Suppressor macrophage (primary cell): Measurements from ENCODE around the gene IL3RA.

Experiments
- DNase-seq, 4 experiments: peaks; one replicate each; pipeline ENCODE4 v3.0.0-alpha.2; 2020 to 2022

IL3RA gene

DNA sequence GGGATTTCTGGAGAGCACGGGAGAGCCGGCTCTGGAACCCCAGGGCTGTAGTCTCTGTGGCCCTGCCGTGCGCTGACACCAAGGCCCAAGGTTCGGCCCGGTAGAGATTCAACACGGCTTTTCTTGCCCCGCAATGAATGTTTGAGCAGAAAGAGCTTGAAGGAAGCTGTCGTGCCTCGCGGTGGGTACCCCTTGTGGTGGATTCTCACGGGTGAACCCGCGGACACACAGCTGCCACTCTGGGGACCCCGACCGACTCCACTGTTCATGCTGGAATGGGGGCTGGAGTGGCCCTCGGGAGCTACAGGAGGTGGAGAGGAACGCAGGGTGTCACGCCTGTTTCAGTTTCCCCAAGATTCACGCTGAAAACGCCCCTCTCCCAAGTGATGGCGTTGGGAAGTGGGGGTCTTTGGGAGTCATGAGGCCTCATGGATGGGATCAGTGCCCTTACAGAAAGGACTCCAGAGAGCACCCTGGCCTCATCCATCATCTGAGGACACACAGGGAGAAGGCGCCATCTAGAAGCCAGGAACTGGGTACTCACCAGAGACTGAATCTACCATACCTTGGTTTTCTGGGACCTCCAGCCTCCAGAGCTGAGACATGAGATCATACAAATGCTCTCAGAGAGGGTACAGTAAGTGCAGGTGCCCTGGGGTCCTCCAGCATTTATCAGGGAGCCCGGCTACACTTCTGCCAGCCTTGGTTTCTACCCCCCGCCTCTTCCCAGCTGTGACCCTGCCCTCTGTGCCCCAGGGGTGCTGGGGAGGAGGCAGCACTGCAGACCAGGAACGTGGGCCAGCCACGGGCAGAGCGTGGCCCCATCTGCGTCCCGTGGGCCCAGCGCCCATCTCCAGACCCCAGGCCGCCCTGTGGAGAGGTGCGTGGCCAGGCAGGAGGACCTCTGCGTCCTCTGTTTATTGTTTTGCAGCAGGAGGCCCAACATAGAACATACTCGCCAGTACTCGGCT is 49.0 kb downstream of the IL3RA start:
- no peak for DNase-seq

DNA sequence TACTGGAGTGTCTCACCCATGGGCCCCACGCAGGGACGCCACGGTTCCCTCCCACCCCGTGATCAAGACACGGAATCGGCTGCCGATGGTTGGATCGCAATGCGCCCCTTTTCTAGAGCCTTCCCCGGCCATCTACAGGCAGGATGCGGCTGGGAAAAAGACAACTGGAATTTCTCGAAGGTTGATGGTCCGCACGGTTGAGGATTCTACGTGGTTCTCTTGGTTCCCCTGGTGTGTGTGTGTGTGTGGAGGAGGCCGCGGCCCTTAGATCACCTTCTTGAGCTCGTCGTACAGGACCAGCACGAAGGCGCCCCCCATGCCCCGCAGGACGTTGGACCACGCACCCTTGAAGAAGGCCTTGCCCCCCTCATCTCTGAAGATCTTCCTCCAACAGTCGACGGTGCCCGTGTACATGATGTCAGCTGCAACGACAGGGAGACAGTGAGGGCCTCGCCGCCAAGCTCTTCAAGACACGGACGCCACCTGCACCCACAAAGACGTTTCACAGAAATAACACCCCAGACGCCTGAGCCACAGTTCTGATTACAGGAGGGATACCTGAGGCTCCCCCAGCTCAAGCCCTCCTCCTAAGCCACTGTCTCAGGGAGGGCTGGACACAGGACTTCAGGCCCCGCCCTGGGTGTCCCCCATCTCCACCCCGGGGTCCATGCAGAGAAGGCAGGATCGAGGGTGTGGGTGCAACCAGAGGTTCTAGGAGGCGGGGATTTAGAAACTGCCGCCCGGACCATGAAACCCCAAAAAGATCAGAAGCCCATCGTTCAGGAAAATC is 49.9 kb downstream of the IL3RA start:
- no peak for DNase-seq

DNA sequence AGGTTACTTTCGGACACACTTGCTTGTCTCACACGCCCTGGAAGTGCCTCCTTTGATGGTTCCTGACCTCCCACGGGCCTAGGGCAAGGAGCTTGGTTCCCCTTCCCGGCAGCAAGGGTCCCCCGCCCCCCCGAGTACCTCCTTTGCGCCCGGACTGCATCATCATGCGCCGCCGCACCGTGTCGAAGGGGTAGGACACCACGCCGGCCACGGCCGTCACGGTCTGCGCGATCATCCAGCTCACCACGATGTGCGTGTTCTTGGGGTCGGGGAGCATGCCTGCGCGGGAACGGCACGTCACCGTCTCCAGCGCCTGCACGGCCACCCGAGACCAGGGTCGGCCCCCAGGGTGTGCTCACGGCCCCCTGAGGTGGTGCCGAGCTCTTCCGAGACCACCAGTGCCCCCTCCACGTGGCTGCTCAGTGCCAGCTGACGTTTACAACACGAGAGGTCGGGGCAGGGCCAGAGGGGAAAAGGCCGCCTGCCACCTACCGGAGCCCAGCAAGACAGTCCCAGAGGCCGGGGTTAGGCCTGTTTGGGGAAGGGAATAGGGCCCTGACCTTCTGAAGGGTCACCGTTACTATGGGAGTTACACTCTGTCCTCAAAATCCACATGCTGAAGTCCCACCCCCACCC is 50.7 kb downstream of the IL3RA start:
- DNase-seq: no peak

DNA sequence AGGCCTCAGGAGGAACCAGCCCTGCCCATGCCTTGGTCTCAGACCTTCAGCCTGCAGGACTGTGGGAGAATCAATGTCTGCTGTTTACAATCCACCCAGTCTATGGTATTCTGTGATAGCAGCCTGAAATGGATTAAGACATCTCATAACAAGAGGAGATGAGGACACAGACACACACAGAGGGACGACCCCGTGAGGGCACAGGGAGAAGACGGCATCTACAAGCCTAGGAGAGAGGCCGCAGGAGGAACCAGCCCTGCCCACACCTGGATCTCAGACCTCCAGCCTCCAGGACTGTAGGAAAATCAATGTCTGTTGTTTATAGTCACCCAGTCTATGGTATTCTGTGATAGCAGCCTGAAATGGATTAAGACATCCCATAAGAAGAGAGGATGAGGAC is 52.1 kb downstream of the IL3RA start:
- no peak for DNase-seq

DNA sequence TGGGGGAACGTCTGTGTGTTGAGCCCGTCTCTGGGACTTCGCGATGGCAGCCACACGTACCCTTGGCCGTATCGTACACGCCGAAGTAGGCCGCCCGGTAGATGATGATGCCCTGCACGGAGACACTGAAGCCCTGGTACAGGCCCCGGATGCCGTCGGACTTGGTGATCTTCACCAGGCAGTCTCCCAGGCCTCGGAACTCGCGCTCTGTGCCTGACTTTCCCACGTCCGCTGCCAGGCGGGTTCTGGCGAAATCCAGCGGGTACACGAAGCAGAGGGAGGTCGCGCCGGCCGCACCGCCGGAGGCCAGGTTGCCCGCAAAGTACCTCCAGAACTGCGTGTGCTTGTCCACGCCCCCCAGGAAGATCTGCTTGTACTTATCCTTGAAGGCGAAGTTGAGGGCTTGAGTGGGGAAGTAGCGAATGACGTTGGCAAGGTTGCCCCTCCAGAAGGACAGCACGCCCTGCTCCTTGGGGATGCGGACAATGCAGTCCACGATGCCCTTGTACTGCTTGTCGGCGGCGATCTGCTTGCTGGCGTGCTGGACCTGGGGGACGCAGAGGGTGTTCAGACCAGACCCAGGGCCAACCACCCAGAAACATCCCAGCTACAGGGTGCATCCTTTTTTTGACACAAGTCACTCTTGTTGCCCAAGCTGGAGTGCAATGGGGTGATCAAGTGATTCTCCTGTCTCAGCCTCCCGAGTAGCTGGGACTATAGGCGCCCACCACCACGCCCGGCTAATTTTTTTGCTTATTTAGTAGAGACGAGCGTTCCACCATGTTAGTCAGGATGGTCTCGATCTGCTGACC is 52.8 kb downstream of the IL3RA start:
- DNase-seq: no peak

DNA sequence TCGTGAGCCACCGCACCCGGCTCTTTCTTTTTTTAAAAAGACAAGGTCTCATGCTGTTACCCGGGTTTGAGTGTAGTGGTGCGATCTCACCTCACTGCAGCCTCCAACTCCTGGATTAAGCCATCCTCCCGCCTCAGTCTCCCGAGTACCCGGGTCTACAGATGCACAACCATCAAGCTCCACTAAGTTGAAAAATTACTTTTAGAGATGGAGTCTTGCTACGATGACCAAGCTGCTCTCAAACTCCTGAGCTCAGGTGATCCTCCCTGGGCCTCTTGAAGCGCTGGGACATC is 53.4 kb downstream of the IL3RA start:
- DNase-seq: no peak

DNA sequence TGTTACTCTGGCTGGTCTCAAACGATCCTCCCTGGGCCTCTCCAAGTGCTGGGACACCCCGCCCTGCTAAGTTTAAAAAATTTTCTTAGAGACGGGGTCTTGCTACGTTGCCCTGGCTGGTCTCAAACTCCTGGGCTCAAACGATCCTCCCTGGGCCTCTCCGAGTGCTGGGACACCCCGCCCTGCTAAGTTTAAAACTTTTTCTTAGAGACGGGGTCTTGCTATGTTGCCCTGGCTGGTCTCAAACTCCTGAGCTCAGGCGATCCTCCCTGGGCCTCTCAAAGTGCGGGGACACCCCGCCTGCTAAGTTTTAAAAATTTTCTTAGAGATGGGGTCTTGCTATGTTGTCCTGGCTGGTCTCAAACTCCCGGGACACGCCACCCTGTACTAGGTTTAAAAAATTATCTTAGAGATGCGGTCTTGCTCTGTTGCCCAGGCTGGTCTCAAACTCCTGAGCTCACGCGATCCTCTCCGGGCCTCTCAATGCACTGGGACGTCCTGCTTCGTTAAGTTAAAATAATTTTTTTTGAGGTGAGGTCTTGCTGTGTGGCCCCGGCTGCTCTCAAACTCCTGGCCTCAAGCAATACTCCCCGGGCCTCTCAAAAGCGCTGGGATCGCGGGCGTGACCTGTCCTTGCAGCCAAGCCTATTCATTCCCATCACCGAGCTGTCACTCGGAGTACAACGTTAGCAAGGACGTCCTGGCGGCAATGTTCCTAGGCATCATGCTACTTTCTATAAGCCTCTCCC is 54.2 kb downstream of the IL3RA start:
- no peak for DNase-seq

DNA sequence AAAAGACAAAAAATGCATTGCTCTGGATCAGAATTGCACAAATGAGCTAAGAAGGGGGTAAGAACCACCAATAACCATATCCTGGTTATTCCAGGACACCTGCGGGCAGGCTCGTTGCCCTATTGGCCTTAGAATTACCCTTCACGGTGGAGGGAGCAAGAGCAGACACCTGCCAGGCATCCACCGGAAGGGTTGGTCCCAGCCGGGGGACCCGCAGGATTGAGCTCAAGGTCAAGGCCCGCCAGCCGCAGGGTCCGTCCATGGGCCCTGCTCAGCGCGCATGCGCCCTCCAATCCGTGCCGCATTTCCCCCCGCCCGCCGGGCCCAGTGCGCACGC is 54.8 kb downstream of the IL3RA start:
- DNase-seq: no peak

DNA sequence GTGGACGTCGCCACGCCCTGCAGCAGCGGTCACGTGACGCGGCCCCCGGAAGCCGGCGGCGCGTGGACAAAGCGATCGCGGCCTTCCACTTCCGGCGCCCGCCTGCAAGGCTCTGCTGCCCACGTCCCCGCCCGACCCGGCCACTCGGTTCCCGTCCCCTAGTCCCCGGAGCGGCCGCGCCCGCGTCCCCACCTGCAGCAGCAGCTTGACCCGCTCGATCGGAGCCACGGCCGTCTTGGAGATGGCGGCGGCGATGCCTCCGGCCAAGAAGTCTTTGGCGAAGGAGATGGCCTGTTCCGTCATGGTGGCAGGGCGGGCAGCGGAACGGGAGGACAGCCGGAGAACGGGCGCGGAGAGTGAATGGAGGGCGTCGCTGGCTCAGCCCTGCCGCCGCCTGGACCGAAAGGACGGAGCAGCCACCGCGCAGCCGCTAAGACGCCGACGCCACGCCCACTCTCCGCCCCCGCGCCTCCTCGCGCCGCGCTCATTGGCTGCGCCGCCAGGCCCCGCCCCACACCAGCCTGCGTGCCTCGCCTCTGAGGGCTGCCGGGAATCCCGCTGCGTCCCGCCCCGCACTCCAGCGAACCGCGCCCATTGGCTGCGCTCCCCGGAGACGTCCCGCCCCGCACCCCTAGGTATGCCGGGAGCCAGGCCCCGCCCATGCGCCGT is 55.3 kb downstream of the IL3RA start, which contains the start of gene SLC25A6:
TSS of gene SLC25A6 (minus strand) at position 407 of the 669 bp plus-strand sequence. CDS start at position 303, 104 bp downstream.
- peak; percentile 99 to 100 (median 100) for DNase-seq

DNA sequence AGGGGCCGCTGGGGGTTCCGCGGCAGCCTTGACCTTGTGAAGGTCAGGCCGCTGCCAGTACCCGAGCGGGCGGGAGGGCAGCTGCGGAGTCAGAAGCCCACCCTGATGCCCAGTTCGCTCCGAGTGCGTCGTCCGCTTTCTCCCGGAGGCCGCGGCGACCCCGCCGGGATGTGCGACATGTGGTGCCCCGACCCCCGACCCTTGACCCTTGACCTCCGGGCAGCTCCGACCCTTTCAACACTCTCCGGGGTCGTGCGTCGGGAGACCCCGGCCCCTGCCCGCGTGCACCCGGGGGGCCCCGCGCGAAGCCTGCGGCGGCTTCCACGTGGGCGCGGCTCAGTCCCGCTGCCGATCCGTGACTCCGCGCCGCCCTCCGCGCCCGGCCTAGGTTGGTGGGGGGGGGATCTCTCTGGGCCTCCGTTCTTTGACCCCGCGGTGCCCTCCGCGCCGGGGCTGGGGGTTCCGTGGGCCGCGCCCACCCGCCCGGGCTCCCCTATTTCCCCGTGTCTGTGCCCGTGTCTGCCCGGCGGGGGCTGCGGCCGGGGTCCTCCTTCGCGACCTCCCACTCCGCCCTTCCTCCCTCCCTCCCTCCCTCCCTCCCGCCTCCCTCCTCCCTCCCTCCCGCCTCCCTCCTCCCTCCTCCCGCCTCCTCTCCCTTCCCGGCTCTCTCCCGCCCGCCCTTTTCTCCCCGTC is 55.9 kb downstream of the IL3RA start:
- peak; percentile 65 to 85 (median 74) for DNase-seq

DNA sequence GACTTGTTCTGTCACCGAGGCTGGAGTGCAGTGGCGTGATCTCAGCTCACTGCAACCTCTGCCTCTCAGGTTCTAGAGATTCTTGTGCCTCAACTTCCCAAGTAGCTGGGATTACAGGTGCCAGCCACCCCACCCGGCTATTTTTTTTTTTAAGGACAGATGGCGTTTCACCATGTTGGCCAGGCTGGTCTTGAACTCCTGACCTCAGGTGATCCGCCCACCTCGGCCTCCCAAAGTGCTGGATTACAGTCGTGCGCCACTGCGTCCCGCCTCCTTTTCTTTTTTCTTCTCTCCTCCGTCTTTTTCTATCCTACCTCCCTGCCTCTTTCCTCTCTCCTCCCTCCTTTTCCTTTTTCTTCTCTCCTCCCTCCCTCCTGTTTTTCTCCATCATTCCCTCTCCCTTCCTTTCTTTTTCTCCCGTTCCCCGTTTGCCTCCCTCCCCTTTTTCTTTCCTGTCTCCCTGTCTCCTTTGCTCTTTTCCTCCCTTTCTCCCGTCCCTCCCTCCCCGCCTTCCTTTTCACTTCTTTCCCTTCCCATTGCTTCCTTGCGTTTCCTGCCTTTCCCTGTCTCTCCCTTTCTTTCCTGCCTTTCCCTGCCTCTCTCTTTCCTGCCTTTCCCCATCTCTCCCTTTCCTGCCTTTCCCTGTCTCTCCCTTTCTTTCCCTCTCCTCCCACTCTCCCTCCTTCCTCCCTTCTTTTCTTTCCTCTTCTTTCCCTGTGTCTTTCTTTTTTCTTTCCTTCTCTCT is 57.5 kb downstream of the IL3RA start:
- DNase-seq: no peak

DNA sequence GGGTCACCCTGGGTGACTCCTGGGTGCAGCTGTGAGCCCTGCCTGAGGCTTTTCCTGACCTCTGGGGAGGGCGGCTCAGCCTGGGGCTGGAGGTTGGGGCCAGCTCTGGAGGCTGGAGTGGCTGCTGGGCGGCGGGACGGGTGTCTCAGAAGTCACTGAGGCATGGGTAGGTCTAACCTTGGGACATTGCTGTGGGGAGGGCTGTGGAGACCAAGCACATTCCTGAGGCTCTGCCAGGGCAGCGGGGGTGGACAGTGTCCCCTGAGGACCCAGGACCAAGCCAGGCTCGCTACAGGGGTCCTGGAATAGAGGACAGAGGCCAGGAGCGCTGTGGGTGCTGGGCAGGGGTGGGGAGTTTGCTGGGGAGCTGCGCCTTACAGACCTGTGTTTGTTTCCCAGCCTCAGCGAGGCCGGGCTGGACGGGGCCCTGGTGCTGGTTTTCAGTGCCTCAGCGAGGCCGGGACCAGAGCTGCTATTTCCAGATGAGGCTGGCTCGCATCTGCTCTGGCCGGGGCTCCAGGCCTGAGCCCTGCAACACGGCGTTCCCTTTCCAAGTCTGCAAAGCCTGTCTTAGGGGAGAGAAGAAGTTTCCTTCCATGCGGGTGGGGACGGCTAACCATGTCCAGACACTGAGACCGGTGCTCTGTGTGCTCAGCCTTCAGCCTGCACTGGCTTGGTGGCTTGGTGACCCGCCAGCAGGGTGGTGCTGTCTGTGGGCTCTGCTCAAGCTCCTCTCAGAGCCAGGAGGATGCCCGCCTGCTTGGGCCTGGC is 58.3 kb downstream of the IL3RA start:
- DNase-seq: no peak

DNA sequence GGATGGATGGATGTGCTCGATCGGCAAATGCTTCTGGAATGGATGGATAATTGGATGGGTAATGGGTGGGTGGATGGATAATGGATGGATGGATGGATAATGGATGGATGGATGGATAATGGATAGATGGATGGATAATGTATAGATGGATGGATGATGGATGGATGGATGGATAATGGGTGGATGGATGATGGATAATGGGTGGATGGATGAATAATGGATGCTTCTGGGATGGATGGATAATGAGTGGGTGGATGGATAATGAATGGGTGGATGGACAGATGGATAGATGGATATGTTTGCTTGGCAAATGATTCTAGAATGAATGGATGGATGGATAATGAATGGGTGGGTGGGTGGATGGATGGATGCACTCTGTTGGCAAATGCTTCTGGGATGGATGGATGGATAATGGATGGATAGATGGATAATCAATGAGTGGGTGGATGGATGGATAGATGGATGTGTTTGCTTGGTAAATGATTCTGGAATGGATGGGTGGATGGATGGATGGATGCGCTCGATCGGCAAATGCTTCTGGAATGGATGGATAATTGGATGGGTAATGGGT is 59.1 kb downstream of the IL3RA start:
- DNase-seq: no peak

DNA sequence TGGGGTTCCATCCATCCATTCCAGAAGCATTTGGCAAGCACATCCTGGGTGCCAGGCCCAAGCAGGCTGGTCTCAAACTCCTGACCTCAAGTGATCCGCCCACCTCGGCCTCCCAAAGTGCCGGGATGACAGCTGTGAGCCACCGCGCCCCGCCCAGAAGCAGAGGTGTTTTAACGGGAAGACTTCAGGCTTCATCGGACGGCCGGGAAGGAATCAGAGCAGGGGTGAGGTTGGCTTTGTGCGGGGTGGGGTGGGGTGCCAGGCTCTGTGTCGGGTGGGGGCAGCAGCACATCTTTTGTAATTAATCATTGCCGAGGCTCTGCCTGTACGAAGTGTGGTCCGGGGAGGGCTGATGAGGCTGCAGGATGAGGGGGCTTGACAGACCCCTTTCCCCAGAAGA is 60.4 kb downstream of the IL3RA start:
- DNase-seq: no peak

DNA sequence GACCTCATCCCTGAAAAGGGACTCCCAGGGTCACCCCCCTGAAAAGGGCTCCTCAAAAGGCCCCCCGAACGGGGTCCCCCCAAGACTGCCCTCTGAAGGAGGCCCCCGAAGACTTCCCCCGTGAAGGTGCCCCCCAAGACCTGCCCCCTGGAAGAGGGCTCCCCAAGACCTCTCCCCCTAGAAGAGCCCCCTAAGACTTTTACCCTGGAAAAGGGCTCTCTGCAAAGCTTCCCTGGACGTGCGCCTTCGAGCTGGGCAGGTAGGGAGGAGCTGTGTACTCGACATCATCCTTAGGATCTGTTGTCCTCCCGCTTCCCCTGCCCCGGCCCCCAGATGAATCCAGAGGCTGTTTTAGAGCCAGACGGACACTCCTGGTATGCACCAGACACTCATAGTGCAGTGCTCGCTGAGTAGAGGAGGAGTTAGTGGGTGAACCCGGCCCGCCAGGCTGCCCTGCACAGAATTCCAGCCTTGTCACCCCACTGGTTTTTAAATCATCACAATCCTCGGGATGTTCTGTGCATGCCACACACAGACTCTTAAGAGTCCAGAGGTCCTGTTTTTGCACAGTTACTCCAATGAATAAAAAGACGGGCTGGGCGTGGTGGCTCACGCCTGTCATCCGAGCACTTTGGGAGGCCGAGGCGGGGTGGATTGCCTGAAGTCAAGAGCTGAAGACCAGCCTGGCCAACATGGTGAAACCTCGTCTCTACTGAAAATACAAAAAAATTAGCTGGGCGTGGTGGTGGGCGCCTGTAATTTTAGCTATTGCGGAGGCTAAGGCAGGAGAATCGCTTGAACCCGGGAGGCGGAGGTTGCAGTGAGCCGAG is 61.1 kb downstream of the IL3RA start:
- DNase-seq: no peak

DNA sequence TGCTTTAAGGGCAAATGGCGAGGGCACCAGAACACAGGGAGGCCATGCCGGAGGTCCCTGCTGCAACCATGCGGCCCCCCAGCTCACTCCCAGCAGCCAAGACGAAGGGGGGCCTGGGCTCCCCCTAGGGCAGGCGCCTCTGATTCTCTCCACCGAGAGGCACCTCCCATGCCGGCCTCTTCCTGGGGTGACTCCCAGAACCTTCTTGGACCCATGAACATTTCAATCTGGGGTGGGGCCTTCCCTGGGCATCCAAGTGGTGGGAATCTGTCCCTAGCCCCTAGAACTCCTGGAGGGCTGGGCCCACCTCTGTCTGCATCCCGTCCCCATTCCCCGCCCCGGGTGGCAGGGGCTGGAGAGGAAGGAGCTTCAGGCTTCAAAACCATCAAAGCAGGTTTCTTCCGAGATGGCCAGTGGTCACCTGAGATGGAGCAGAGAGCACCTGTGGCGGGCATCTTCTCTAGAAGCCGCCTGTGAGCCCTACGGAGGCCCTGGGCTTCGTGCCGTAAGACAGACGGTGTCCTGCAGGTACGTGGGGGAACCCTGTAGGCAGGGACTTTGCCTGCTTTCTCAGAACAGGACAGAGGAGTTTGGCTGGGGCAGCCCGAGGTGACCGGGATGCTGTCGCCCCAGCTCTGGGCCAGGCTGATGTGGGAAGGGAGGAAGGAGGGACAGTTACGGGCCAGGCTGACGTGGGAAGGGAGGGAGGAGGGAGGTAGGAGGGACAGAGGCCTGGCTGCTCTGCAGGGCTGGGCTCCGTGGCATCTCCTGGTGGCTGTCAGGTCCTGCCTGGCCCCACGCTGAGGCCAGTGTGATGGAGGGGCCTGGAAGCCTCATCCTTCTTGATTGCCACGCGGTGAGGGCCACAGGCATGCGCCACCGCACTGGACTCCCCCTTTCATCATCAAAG is 62.1 kb downstream of the IL3RA start:
- DNase-seq: no peak

DNA sequence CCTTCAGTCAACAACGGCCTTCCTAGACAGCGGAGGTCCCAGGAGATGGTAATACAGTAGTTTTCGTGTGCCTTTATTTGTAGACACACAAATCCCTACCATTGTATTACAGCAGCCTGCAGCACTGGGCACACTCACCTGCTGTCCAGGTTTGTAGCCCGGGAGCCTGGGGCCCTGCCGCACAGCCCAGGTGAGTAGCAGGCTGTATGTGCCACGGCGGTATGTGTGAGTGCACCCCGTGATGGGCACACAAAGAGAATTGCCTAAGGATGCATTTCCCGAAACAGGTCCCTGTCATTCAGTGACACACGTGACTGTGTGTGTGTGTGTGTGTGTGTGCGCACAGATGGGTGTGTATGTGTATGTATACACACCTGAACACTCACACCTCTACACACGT is 63.5 kb downstream of the IL3RA start:
- no peak for DNase-seq
